Epithelial cell of proximal tubule (primary cell): ENCODE results near the gene TRIM49. TPM values are rescaled to one million over a fixed set of nuclear protein-coding genes. Genes with fewer than 3 reads are reported as not detected.
"Not testable (repeated sequence)": the region's sequence is repeated elsewhere in the genome, so short reads cannot be mapped to it uniquely, and the experiment has no call there.

ENCODE experiments used
- DNase-seq: peaks from one replicate; pipeline ENCODE4 v3.0.0-alpha.2; 2011; ENCODE audit warnings: low read depth
- H3K4me3 ChIP-seq: 2 replicates; pipeline ENCODE4 v1.5.1; 2011; ENCODE audit warnings: low read depth, mild to moderate bottlenecking, low read length
- total RNA-seq: library from RNA; depleted of rRNA; stranded (reverse); fragments of >200 nt; gene quantifications from 2 replicates; pipeline ENCODE4 v1.2.3, GENCODE V29; 2015

Gene TRIM49
- not detected in 2 replicates for total RNA-seq

GRCh38 chr11:89808475-89808874 is at the start of gene TRIM49:
Gene TRIM49, minus strand, starts transcription at chr11:89808575. Its CDS starts 4,106 bp downstream, at chr11:89804469.
- H3K4me3 ChIP-seq, DNase-seq: not testable (repeated sequence)

DNA sequence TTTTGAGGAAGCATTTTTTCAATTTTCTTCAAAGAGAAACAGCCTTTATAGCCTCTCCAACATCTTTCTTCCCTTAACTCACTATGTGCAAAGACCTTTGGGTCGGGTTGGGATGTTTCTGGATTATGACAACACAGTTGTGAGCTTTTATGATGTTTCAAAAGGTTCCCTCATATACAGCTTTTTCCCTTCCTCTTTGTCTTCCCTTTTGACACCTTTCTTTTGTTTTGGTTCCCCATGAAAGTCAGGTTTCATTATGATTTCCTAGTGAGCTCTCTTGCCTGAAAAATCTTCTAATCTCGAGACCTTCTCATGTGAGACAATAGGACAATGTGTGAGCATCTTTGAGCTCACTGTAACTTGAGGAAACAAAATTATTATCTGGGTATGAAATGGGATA is 18.3 kb upstream of the TRIM49 start:
- not testable (repeated sequence) for H3K4me3 ChIP-seq

GRCh38 chr11:89820008-89820407 is 11.6 kb upstream of the TRIM49 start:
- H3K4me3 ChIP-seq, DNase-seq: not testable (repeated sequence)

More for the DNA sequence above, 18.3 kb upstream of the TRIM49 start:
- not testable (repeated sequence) for DNase-seq

DNA sequence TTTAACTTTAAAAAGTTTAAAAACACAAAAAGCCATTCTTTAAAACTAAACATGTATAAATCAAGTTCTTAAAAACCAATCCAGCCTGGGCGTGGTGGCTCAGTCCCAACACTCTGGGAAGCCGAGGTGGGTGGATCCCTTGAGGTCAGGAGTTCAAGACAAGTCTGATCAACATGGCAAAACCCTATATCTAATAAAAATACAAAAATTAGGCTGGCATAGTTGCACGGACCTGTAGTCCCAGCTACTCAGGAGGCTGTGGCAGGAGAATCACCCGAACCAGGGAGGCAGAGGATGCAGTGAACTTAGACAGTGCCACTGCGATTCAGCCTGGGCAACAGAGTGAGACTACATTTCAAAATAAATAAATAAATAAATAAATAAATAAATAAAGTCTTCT is 5.2 kb upstream of the TRIM49 start:
- H3K4me3 ChIP-seq, DNase-seq: not testable (repeated sequence)

DNA sequence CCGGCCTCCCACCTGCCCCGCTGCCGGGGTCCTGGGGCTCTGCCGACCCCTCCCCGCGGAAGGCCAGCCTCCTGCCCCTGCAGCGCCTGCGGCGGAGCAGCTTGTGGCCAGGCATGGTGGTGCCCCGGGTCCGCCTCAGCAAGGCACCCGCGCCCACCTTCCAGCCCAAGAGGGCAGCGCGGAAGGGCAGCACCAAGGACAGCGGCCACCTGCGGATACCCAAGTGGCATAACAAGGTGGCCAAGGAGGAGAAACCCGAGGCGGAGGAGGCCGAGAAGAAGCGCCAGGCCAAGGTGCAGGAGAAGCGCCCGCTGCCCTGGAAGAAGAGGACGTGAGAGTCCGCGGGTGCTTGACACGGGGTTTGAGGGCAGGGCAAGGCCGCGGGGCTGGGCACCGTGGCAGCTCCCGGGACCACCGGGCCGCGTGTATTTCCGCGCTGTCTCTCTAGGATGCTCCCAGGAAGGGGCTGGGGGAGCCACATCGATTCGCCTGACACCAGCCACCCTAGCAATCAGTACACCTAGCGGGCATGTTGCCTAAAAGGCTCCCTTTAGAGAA is 20.8 kb downstream of the TRIM49 start:
- DNase-seq = not testable (repeated sequence)

DNA sequence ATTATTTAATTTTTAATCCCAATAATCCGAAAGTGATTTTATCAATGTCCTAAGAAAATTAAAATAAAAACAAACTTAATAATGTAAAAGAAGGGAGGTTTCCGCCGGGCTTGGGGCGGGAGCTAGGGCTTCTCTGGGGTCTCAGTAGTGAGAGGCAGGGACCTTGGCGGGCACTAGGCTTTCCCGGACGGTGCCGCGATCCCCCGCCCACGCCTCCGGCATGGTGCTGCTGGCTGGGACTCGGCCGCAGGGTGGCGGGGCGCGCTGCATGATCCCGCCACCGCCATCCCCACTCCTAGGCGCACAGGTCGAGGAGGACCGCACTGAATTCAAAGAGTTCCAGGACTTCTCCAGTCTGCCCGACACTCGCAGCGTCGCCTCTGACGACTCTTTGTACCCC is 22.6 kb downstream of the TRIM49 start:
- H3K4me3 ChIP-seq = not testable (repeated sequence)

More for the DNA sequence above, 20.8 kb downstream of the TRIM49 start:
- H3K4me3 ChIP-seq = not testable (repeated sequence)

GRCh38 chr11:89750822-89751221 is 57.6 kb downstream of the TRIM49 start:
- DNase-seq, H3K4me3 ChIP-seq: not testable (repeated sequence)

More for the DNA sequence above, 22.6 kb downstream of the TRIM49 start:
- DNase-seq = not testable (repeated sequence)

Other genes starting within 250 kb of the TRIM49 start
- not detected in 2 replicates for gene TRIM77, start 98.3 kb downstream of the TRIM49 start, total RNA-seq
- 0.17 TPM in 1 of 2 replicates, not detected in the other for gene TRIM64B, start 69.9 kb upstream of the TRIM49 start, total RNA-seq
- not detected in 2 replicates for gene TRIM49D1, start 113.7 kb upstream of the TRIM49 start, total RNA-seq
- gene TRIM49D2, start 115.5 kb upstream of the TRIM49 start, total RNA-seq = not detected in 2 replicates
- gene TRIM64, start 157.5 kb upstream of the TRIM49 start, total RNA-seq = not detected in 2 replicates
- not detected in 2 replicates for gene TRIM49C, start 222.5 kb upstream of the TRIM49 start, total RNA-seq